Neuronal stem cell (in vitro differentiated cells): ENCODE results near the gene IFITM10.
"Not testable (repeated sequence)": the region's sequence is repeated elsewhere in the genome, so short reads cannot be mapped to it uniquely, and the experiment has no call there.

Source experiments
- DNase-seq: peaks from one replicate; pipeline ENCODE4 v3.0.0-alpha.2; 2013; ENCODE audit warnings: low spot score
- H2AFZ ChIP-seq: one replicate; pipeline ENCODE4 v1.6.1; 2013; ENCODE audit warnings: mild to moderate bottlenecking, low read length, inconsistent platforms
- H2AK5ac ChIP-seq: 2 replicates; pipeline ENCODE4 v1.6.1; 2013; ENCODE audit warnings: low read depth, mild to moderate bottlenecking, inconsistent platforms, low read length, moderate library complexity, mixed read lengths
- H2BK120ac ChIP-seq: 2 replicates; pipeline ENCODE4 v1.6.1; 2013; ENCODE audit warnings: low read depth, mild to moderate bottlenecking, inconsistent platforms, low read length, moderate library complexity, mixed read lengths
- H2BK12ac ChIP-seq: one replicate; pipeline ENCODE4 v1.6.1; 2013; ENCODE audit warnings: low read length, inconsistent platforms
- H2BK15ac ChIP-seq: 2 replicates; pipeline ENCODE4 v1.6.1; 2013; ENCODE audit warnings: mild to moderate bottlenecking, low read length, inconsistent platforms, mixed read lengths
- H2BK5ac ChIP-seq: one replicate; pipeline ENCODE4 v1.6.1; 2013; ENCODE audit warnings: inconsistent platforms, mild to moderate bottlenecking, low read length, moderate library complexity
- H3K14ac ChIP-seq: one replicate; pipeline ENCODE4 v1.6.1; 2013; ENCODE audit warnings: low read length, inconsistent platforms
- H3K18ac ChIP-seq: 2 replicates; pipeline ENCODE4 v1.6.1; 2013; ENCODE audit warnings: low read length, inconsistent platforms
- H3K23ac ChIP-seq: 2 replicates; pipeline ENCODE4 v1.6.1; 2013; ENCODE audit warnings: low read depth, mild to moderate bottlenecking, mixed read lengths, low read length, inconsistent platforms; ENCODE audit not compliant: poor library complexity
- H3K27ac ChIP-seq: replicated peaks from 3 replicates; pipeline ENCODE4 v1.5.1; 2013; ENCODE audit warnings: low read length, inconsistent platforms
- H3K27me3 ChIP-seq, 3 experiments: 2 replicates each; pipeline ENCODE4 v1.6.1; 2013; ENCODE audit warnings: low read length in 3 of 3, mild to moderate bottlenecking in 2 of 3, inconsistent platforms in 1 of 3, low read depth in 1 of 3, mixed read lengths in 1 of 3, moderate library complexity in 1 of 3; ENCODE audit not compliant: control insufficient read depth in 3 of 3, insufficient read depth in 3 of 3
- H3K36me3 ChIP-seq, 2 donors: replicated peaks in 1 of 2; 2 replicates each; pipeline ENCODE4 v1.6.1; 2013; ENCODE audit warnings: low read length in 2 of 2; ENCODE audit not compliant: control insufficient read depth in 2 of 2, insufficient read depth in 2 of 2
- H3K4ac ChIP-seq: 2 replicates; pipeline ENCODE4 v1.6.1; 2013; ENCODE audit warnings: inconsistent platforms, mild to moderate bottlenecking, low read length, moderate library complexity
- H3K4me1 ChIP-seq, 2 donors: 1 replicate in 1 of 2; 2 replicates in 1 of 2; pipeline ENCODE4 v1.6.1; 2013; ENCODE audit warnings: low read length in 2 of 2, low read depth in 1 of 2; ENCODE audit not compliant: control insufficient read depth in 2 of 2, insufficient read depth in 1 of 2
- H3K4me2 ChIP-seq: one replicate; pipeline ENCODE4 v1.6.1; 2013; ENCODE audit warnings: mild to moderate bottlenecking, low read length, inconsistent platforms; ENCODE audit not compliant: insufficient read depth, poor library complexity, severe bottlenecking
- H3K4me3 ChIP-seq, 2 donors: 2 replicates each; pipeline ENCODE4 v1.5.1; 2013; ENCODE audit warnings: low read length in 2 of 2, mild to moderate bottlenecking in 2 of 2, inconsistent platforms in 1 of 2, moderate library complexity in 1 of 2
- H3K79me1 ChIP-seq: one replicate; pipeline ENCODE4 v1.6.1; 2013; ENCODE audit warnings: low read depth, mild to moderate bottlenecking, inconsistent platforms, low read length, moderate library complexity
- H3K9ac ChIP-seq: one replicate; pipeline ENCODE4 v1.6.1; 2013; ENCODE audit warnings: mild to moderate bottlenecking, low read depth, low read length, inconsistent platforms; ENCODE audit not compliant: poor library complexity
- H3K9me3 ChIP-seq, 2 donors: replicated peaks in 1 of 2; 2 replicates each; pipeline versions ENCODE3 to v1.6.1; 2013; ENCODE audit warnings: low read length in 2 of 2, mild to moderate bottlenecking in 2 of 2, inconsistent platforms in 1 of 2, low read depth in 1 of 2, mixed read lengths in 1 of 2, moderate library complexity in 1 of 2; ENCODE audit not compliant: control insufficient read depth in 2 of 2, insufficient read depth in 1 of 2
- H4K8ac ChIP-seq: one replicate; pipeline ENCODE4 v1.6.1; 2013; ENCODE audit warnings: low read depth, mild to moderate bottlenecking, inconsistent platforms, low read length, moderate library complexity
- H4K91ac ChIP-seq: one replicate; pipeline ENCODE4 v1.6.1; 2013; ENCODE audit warnings: low read length, low read depth, mild to moderate bottlenecking, inconsistent platforms; ENCODE audit not compliant: poor library complexity
- WGBS, 2 donors: extraction: QIAGEN DNeasy Blood & Tissue Kit; methylation state at CpG; one replicate each; pipeline ENCODE4 v1.1.7; 2013; ENCODE audit warnings: missing lambda C conversion rate in 2 of 2, mixed read lengths in 1 of 2; ENCODE audit not compliant: insufficient read length in 2 of 2, insufficient replicate concordance in 1 of 2; ENCODE audit errors: extremely low coverage in 2 of 2; 5-methylcytosine and 5-hydroxymethylcytosine counted together

Gene IFITM10

DNA sequence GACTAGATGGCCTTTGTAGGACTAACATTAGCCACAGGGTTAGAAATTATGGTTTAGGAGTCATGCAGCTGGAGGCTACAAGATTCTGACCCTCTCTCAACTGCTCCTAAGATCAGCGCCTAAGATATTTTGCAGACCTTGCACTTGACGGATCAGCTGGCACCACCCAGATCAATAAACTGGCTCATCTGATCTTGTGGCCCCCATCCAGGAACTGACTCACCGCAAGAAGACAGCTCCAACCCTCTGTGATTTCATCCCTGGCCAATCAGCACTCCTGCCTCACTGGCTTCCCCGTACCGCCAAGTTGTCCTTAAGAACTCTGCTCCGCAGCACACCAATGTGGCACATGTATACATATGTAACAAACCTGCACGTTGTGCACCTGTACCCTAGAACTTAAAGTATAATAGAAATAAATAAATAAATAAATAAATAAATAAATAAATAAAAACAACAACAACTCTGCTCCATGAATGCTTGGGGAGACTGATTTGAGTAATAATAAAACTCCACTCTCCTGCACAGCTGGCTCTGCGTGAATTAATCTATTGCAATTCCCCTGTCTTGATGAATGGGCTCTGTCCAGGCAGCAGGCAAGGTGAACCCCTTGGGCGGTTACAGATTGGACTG lies 19.0 kb upstream of the IFITM10 start:
- not testable (repeated sequence) for H3K4me3 ChIP-seq, H3K36me3 ChIP-seq, H3K9ac ChIP-seq, H3K79me1 ChIP-seq, H3K4ac ChIP-seq, H4K91ac ChIP-seq, H2BK5ac ChIP-seq, H2AFZ ChIP-seq, H2BK12ac ChIP-seq, H3K14ac ChIP-seq, H3K23ac ChIP-seq, H3K27ac ChIP-seq, DNase-seq, H3K9me3 ChIP-seq, H3K4me2 ChIP-seq, H3K18ac ChIP-seq, H4K8ac ChIP-seq
- peaks cover 0 to 11% (median 0%) of the 10 kb centered on the region in 3 experiments for H3K27me3 ChIP-seq
- WGBS, 2 donors = no CpG with 5 or more reads among the region's 9 CpGs
- H3K4me1 ChIP-seq = peaks cover 10 to 12% of the 10 kb centered on the region in 2 donors
- peak overlapping the region; percentile 52 for H2BK120ac ChIP-seq
- H2AK5ac ChIP-seq = peak overlapping the region; percentile 42
- H2BK15ac ChIP-seq = peak overlapping the region; percentile 72

DNA sequence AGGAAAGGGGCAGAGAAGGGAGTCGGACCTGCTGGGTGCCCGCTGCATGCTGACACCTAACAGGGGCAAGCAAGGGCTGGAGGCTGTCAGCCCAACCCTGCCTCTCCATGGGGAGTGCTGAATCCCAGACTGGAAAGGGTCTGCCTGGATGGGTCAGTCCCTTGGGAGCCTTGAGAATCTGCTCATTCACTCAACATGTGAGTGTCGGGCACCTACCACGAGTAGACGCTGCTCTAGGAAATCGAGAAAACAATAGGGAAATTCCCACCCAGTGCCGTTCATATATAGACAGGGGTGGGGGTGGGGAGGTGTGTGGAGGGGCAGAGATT lies 17.7 kb upstream of the IFITM10 start:
- peak overlapping the region; percentile 89 for H2BK120ac ChIP-seq
- no peak overlapping the region for H3K23ac ChIP-seq
- no peak overlapping the region for H3K4ac ChIP-seq
- H2BK5ac ChIP-seq = peak overlapping the region; percentile 85
- H3K27ac ChIP-seq = no peak overlapping the region
- H3K18ac ChIP-seq = no peak overlapping the region
- H3K4me3 ChIP-seq = no peak overlapping the region
- peaks cover 0 to 2% of the 10 kb centered on the region in 2 donors for H3K9me3 ChIP-seq
- peaks cover 0 to 8% (median 0%) of the 10 kb centered on the region in 3 experiments for H3K27me3 ChIP-seq
- H2BK15ac ChIP-seq = peak overlapping the region; percentile 93
- no CpG with 5 or more reads among the region's 7 CpGs for WGBS, 2 donors
- no peak overlapping the region for H4K91ac ChIP-seq
- peak overlapping the region; percentile 92 for H2AK5ac ChIP-seq
- H3K79me1 ChIP-seq = peaks cover 4% of the 10 kb centered on the region
- H3K4me1 ChIP-seq = peaks cover 7 to 10% of the 10 kb centered on the region in 2 donors
- DNase-seq = no peak
- H2AFZ ChIP-seq = no peak overlapping the region
- H2BK12ac ChIP-seq = no peak overlapping the region
- peak overlapping the region; percentile 77 for H4K8ac ChIP-seq
- H3K36me3 ChIP-seq = no peaks in the 10 kb centered on the region
- H3K9ac ChIP-seq = no peak overlapping the region
- H3K4me2 ChIP-seq = no peak overlapping the region
- H3K14ac ChIP-seq = no peak overlapping the region

DNA sequence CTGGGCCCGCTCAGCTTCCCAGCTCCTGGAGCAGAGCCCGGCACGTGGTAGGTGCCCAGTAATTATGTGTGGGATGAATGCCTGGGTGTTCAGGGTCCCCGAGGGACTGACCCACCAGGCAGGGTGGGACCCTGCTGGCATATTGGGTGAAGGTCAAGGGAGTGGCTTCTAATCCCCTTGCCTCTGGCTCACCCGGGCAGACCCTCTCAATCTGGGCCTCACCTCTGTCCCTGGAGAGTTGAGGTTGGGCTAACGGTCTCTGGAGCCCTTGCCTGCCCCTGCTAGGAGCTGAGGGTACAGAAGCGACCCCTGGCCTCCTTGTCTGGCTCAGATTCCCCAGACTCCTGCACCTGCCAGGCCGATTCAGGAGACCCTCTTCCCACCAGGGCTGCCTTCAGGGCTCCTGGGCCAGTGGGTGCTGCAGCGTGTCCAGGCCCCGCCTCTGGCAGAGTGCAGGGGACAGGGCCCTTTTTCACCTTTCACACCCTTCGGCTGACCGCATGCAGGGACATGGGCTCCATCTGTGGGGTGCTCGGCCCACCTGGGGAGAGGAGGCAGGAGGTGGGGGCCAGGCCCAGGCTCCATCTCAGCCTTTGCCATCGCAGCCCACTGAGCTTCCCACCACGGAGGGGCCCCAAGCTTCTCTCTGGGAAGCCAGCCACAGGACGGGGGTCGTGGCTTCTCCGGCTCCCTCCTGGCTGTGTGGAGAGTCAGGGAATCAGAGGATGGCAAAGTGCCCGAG lies 17.2 kb upstream of the IFITM10 start:
- Histone ChIP-seq H3K14ac (no peak overlapping the region), H3K4me2 (no peak overlapping the region), H2AFZ (no peak overlapping the region), H3K27ac (no peak overlapping the region), H2BK15ac (peak overlapping the region; percentile 93), H3K36me3 (no peaks in the 10 kb centered on the region), H2BK120ac (peak overlapping the region; percentile 89), H3K18ac (peak overlapping the region; percentile 13), H3K9ac (no peak overlapping the region), H2AK5ac (peak overlapping the region; percentile 92), H3K23ac (peak overlapping the region; percentile 38), H4K8ac (no peak overlapping the region), H3K4ac (no peak overlapping the region), H3K4me3 (peak overlapping the region in 1 of 2 donors; percentile 9), H3K79me1 (peaks cover 9% of the 10 kb centered on the region), H4K91ac (no peak overlapping the region), H3K4me1 (peaks cover 9 to 13% of the 10 kb centered on the region in 2 donors), H2BK5ac (peak overlapping the region; percentile 85), H2BK12ac (no peak overlapping the region), H3K9me3 (peaks cover 0 to 2% of the 10 kb centered on the region in 2 donors), H3K27me3 (peaks cover 0 to 8% (median 0%) of the 10 kb centered on the region in 3 experiments)
- no CpG with 5 or more reads among the region's 19 CpGs for WGBS, 2 donors
- DNase-seq = no peak

DNA sequence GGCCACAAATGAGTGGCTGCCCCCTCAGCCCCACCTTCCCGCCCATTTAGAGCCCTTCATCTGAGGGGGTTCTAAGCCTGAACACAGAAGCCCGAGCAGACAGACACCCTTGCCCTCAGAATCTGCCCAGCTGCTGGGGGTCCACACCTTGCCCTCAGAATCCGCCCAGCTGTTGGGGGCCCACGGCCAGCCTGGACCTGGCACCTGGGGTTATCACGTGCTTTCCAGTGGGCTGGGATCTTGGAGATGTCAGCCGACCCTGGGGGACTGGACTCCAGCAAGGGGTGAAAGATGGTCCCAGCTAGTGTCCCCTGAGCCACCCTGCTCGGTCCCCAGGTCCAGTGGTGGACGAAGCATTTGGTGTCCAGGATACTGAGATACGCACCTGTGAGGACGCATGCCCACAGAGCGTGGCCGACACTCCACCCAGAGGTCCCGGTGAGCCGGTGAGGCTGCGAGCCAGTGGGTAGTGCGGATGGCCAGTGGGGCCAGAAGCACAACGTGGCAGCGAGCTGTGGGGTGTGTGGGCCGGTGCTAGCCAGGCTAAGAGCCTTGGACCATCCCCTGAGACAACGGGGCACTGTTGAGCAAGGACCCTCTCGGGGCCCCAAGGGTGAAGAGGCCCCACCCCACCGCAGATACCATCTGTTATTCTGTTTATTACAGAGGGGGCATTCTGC lies 16.5 kb upstream of the IFITM10 start:
- H3K79me1 ChIP-seq = peaks cover 10% of the 10 kb centered on the region
- H2AK5ac ChIP-seq = peak overlapping the region; percentile 92
- H4K8ac ChIP-seq = no peak overlapping the region
- H3K23ac ChIP-seq = no peak overlapping the region
- H3K4me2 ChIP-seq = no peak overlapping the region
- H3K18ac ChIP-seq = peak overlapping the region; percentile 19
- H3K27ac ChIP-seq = no peak overlapping the region
- no peak for DNase-seq
- no peak overlapping the region for H4K91ac ChIP-seq
- H3K27me3 ChIP-seq = peaks cover 0 to 8% (median 0%) of the 10 kb centered on the region in 3 experiments
- no CpG with 5 or more reads among the region's 22 CpGs for WGBS, 2 donors
- H2BK15ac ChIP-seq = peak overlapping the region; percentile 93
- peaks cover 0 to 2% of the 10 kb centered on the region in 2 donors for H3K9me3 ChIP-seq
- no peak overlapping the region for H2AFZ ChIP-seq
- peak overlapping the region; percentile 57 for H3K9ac ChIP-seq
- no peak overlapping the region for H2BK120ac ChIP-seq
- no peak overlapping the region for H3K4me3 ChIP-seq
- peaks cover 6 to 7% of the 10 kb centered on the region in 2 donors for H3K4me1 ChIP-seq
- H3K4ac ChIP-seq = peak overlapping the region; percentile 19
- peak overlapping the region; percentile 80 for H2BK12ac ChIP-seq
- H3K36me3 ChIP-seq = no peaks in the 10 kb centered on the region
- H2BK5ac ChIP-seq = peak overlapping the region; percentile 85
- H3K14ac ChIP-seq = no peak overlapping the region
